Cardiac muscle cell (in vitro differentiated cells and primary cell): ENCODE measurements around the gene VTI1A. TPM values are rescaled to one million over a fixed set of nuclear protein-coding genes. Genes with fewer than 3 reads are reported as not detected.
A peak's percentile ranks its signal among the peaks of the same experiment; 100 is the strongest.

Experiments
- DNase-seq, 2 donors: peaks; one replicate each; pipeline versions ENCODE4 v3.0.0 to v3.0.0-alpha.2; 2010 to 2017; ENCODE audit warnings: low read depth in 1 of 2, low spot score in 1 of 2
- H3K27ac ChIP-seq: fragments of 200-600 bp; sonication (generic); 2 replicates; pipeline ENCODE4 v1.5.1; 2016
- H3K27me3 ChIP-seq: fragments of 200-600 bp; sonication (generic); 2 replicates; pipeline ENCODE4 v1.6.0; 2016; ENCODE audit warnings: control low read depth
- H3K36me3 ChIP-seq: fragments of 200-600 bp; sonication (generic); 2 replicates; pipeline ENCODE4 v1.5.1; 2016; ENCODE audit warnings: control low read depth
- H3K4me1 ChIP-seq: fragments of 200-600 bp; sonication (generic); 2 replicates; pipeline ENCODE4 v1.8.1; 2017; ENCODE audit warnings: low read depth, mild to moderate bottlenecking, mixed run types
- H3K4me3 ChIP-seq: fragments of 200-600 bp; sonication (generic); 2 replicates; pipeline ENCODE4 v1.5.1; 2016; ENCODE audit warnings: mild to moderate bottlenecking
- H3K9me3 ChIP-seq: fragments of 200-600 bp; sonication (generic); 2 replicates; pipeline ENCODE4 v1.5.1; 2017; ENCODE audit warnings: low read depth, mild to moderate bottlenecking, control low read depth
- polyA plus RNA-seq: library from polyadenylated mRNA; unstranded; fragments of >200 nt; fragmentation: Nextera tagmentation; extraction: Ambion mirVana; gene quantifications from 2 replicates; pipeline ENCODE4 v1.2.1, GENCODE V29; 2016
- total RNA-seq: library from RNA; depleted of rRNA; stranded (reverse); fragments of >200 nt; gene quantifications from 2 replicates; pipeline ENCODE4 v1.2.3, GENCODE V29; 2016
- TF ChIP-seq, protein P1 (sequence below): IDR thresholded peaks from 2 replicates; pipeline ENCODE4 v1.5.1; 2012; ENCODE audit warnings: low read depth, mild to moderate bottlenecking, low read length

Gene VTI1A
- total and polyA plus RNA-seq, 2 experiments from 2014 or later = 19.3 to 33.1 TPM

DNA sequence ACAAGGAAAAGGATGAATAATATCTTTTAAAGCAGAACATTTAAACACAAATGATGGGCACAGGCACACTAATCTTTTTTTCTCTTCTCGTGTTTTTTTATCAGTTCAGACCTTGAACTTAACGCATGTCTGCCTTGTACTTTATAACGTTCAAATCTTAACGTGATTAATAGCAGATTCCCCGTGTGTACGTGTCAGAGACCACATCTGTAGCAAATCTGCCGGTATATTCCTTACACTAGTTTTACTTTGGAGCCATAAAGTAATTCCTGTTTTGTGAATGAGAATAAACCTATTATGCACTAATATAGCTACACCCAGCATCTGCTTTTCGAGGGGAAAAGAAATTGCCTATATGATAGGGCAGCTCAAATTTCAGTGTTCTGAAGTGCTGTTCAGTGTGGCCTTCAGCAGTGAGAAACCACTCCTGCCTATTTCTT is 337.0 kb downstream of the VTI1A start:
- no peaks in the 10 kb centered on the region for H3K36me3 ChIP-seq

DNA sequence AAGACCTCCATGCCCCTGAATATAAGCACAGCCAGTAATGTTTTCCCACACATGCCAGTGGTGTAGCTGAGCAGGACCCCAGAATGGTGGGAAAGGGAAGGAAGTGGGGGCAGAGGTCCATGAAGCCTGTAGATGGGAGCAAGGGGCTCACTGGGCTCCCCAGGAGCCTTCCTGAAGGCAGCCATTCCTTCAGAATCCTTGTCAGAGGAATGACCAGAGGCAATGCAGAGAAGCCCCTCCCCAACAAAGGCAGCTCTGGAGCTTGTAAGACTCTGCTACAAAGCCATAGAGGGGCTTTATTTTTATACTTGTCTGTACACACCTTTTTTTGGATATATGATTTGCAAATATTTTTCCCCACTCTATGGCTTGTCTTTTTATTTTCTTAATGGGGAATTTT is 338.1 kb downstream of the VTI1A start:
- peak overlapping the region; percentile 90 for H3K27ac ChIP-seq
- H3K9me3 ChIP-seq = no peaks in the 10 kb centered on the region
- H3K27me3 ChIP-seq = no peaks in the 10 kb centered on the region
- H3K4me3 ChIP-seq = no peak overlapping the region
- TF ChIP-seq, protein P1, sequence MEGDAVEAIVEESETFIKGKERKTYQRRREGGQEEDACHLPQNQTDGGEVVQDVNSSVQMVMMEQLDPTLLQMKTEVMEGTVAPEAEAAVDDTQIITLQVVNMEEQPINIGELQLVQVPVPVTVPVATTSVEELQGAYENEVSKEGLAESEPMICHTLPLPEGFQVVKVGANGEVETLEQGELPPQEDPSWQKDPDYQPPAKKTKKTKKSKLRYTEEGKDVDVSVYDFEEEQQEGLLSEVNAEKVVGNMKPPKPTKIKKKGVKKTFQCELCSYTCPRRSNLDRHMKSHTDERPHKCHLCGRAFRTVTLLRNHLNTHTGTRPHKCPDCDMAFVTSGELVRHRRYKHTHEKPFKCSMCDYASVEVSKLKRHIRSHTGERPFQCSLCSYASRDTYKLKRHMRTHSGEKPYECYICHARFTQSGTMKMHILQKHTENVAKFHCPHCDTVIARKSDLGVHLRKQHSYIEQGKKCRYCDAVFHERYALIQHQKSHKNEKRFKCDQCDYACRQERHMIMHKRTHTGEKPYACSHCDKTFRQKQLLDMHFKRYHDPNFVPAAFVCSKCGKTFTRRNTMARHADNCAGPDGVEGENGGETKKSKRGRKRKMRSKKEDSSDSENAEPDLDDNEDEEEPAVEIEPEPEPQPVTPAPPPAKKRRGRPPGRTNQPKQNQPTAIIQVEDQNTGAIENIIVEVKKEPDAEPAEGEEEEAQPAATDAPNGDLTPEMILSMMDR = no peak
- DNase-seq = no peak
- H3K36me3 ChIP-seq = no peaks in the 10 kb centered on the region
- H3K4me1 ChIP-seq = peaks cover 30% of the 10 kb centered on the region

More for the DNA sequence above, 337.0 kb downstream of the VTI1A start:
- no peak for DNase-seq
- TF ChIP-seq, protein P1 = no peak
- Histone ChIP-seq H3K4me1 (peaks cover 36% of the 10 kb centered on the region), H3K27me3 (no peaks in the 10 kb centered on the region), H3K9me3 (no peaks in the 10 kb centered on the region), H3K4me3 (no peak overlapping the region), H3K27ac (peak overlapping the region; percentile 90)

DNA sequence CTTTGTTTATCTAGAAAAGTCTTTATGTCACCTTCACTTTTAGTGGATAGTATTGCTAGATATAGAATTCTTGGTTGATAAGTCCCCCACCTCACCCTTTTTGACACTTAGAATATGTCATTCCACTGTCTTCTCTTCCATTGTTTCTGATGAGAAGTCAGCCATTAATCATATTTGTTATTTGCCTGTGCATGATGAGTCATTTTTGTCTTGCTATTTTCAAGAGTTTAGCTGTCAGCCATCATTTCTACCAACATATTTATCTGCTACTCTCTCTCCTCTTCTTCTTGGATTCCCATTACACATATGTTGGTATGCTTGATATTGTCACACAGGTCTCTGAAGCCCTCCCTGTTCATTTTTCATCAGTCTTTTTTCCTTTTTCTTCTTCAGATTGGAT is 342.2 kb downstream of the VTI1A start:
- TF ChIP-seq, protein P1 = no peak
- no peaks in the 10 kb centered on the region for H3K36me3 ChIP-seq
- no peaks in the 10 kb centered on the region for H3K27me3 ChIP-seq
- peaks cover 22% of the 10 kb centered on the region for H3K4me1 ChIP-seq
- H3K27ac ChIP-seq = no peak overlapping the region
- no peaks in the 10 kb centered on the region for H3K9me3 ChIP-seq
- no peak overlapping the region for H3K4me3 ChIP-seq
- no peak for DNase-seq

DNA sequence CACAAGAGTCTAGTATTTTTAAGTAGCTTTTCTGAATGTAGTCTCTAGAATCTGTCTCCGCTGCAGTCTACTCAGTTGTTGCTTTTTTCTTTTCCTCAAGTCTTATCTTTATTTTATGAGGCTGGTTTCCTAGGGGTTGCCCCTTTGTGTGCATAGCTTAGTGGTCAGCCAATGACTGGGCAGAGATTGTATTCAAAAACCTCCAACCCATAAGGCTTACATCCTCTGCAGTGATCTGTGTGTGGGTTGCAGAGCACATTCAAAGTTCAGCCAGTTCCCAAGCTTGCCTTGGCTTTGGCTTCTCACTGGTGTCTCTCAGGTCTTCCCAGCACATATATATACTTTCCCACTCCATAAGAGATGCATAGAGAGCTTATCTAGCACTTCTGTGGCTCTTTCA is 343.0 kb downstream of the VTI1A start:
- Histone ChIP-seq H3K9me3 (no peaks in the 10 kb centered on the region), H3K4me3 (no peak overlapping the region), H3K36me3 (no peaks in the 10 kb centered on the region), H3K27me3 (no peaks in the 10 kb centered on the region), H3K27ac (no peak overlapping the region), H3K4me1 (peaks cover 15% of the 10 kb centered on the region)
- TF ChIP-seq, protein P1 = no peak
- DNase-seq = no peak

DNA sequence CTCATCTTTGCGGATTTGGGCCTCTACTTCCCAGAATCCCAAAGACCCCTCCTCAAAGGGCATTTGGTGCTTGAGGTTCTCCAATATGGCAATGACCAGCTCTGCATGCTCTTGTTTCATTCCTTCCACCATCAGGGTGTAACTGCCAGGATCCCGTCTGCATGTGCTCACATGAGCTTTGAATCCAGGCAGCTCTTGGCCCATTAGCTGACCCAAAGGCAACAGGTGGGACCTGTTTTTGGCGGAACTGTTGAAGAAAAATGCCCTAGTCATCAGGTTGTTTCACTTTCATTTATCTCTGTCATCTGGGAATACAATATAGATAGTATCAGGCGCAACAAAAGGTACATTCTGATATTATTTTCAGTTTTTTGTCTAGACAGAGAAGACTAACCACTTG is 343.9 kb downstream of the VTI1A start:
- H3K4me3 ChIP-seq = no peak overlapping the region
- no peak for DNase-seq
- peaks cover 15% of the 10 kb centered on the region for H3K4me1 ChIP-seq
- H3K27ac ChIP-seq = no peak overlapping the region
- TF ChIP-seq, protein P1 = no peak
- H3K36me3 ChIP-seq = no peaks in the 10 kb centered on the region
- no peaks in the 10 kb centered on the region for H3K27me3 ChIP-seq
- H3K9me3 ChIP-seq = no peaks in the 10 kb centered on the region

DNA sequence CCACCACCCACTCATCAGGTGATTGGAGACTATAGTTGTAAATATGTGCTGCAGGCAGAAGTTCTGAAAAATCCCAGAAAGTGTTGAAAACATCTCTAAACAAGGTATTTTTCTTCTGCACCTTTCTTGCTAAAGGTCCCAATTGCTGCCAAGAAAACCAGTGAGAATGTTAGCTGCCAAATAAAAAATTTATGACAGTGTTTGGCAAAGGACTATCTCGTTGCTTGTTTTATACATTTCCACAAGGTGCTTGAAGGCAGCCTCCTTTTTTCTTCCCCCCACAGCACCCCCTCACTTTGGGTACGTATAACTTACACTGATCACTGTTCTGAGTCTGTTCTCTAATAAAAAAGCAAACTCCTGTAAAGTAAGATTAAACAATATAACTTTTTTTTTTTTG is 344.4 kb downstream of the VTI1A start:
- Histone ChIP-seq H3K4me3 (no peak overlapping the region), H3K9me3 (no peaks in the 10 kb centered on the region), H3K4me1 (peaks cover 15% of the 10 kb centered on the region), H3K27me3 (no peaks in the 10 kb centered on the region), H3K36me3 (no peaks in the 10 kb centered on the region), H3K27ac (no peak overlapping the region)
- DNase-seq = no peak
- TF ChIP-seq, protein P1 = no peak
